RWPE1 (cell line): Measurements from ENCODE around the gene MAD2L1BP.

Experiments
- CTCF ChIA-PET: fragments of 350-600 bp; sonication (Branson Sonifier 250); formaldehyde crosslinking; extraction: SDS; loops from one replicate; lab custom pipeline; 2021; lab: Yijun Ruan, JAX
- POLR2A ChIA-PET: fragments of 400-600 bp; formaldehyde crosslinking; extraction: SDS; loops from one replicate; lab custom pipeline; 2020; ENCODE audit warnings: antibody characterized with exemption; ENCODE audit not compliant: low non-redundant PET; lab: Yijun Ruan, JAX
- DNase-seq: peaks from one replicate; pipeline ENCODE4 v3.0.0; 2012; ENCODE audit warnings: low spot score
- H3K27ac ChIP-seq: fragments of 450-650 bp; 2 replicates; pipeline ENCODE4 v1.5.1; 2017
- TF ChIP-seq, protein P1 (sequence below): fragments of 450-650 bp; conservative IDR thresholded peaks from 2 replicates; pipeline ENCODE4 v1.5.1; 2017; ENCODE audit warnings: low read depth, mild to moderate bottlenecking

The MAD2L1BP gene

DNA sequence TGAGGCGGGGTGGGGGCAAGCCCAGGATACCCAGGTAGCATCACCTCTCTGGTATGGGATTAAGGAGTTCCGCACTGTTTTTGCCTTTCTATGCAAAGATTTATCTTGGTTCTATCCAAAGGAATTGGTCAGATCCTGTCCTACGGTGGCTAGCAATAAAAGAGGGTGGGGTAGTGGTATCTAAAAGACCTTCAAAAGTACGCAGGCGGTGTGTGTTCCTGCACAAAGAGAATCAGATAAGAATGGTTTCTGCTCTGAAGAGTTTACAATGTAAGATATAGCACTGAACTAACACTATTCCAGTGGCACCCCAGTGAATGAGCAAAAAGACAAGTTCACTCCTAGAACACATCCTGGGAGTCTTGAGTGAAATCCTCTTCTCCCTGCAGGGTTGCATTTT lies 45.7 kb downstream of the MAD2L1BP start:
- DNase-seq, result no peak
- TF ChIP-seq, protein P1, sequence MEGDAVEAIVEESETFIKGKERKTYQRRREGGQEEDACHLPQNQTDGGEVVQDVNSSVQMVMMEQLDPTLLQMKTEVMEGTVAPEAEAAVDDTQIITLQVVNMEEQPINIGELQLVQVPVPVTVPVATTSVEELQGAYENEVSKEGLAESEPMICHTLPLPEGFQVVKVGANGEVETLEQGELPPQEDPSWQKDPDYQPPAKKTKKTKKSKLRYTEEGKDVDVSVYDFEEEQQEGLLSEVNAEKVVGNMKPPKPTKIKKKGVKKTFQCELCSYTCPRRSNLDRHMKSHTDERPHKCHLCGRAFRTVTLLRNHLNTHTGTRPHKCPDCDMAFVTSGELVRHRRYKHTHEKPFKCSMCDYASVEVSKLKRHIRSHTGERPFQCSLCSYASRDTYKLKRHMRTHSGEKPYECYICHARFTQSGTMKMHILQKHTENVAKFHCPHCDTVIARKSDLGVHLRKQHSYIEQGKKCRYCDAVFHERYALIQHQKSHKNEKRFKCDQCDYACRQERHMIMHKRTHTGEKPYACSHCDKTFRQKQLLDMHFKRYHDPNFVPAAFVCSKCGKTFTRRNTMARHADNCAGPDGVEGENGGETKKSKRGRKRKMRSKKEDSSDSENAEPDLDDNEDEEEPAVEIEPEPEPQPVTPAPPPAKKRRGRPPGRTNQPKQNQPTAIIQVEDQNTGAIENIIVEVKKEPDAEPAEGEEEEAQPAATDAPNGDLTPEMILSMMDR, result no peak
- no peak overlapping the region for H3K27ac ChIP-seq
- ChIA-PET POLR2A (no interaction called here), CTCF (interaction anchor here (0.6 to 2.8 kb wide), 3 partner anchors 14 to 41 kb away, joined by 3 to 9 read pairs (median 5); no protein-coding TSS in a partner anchor)

DNA sequence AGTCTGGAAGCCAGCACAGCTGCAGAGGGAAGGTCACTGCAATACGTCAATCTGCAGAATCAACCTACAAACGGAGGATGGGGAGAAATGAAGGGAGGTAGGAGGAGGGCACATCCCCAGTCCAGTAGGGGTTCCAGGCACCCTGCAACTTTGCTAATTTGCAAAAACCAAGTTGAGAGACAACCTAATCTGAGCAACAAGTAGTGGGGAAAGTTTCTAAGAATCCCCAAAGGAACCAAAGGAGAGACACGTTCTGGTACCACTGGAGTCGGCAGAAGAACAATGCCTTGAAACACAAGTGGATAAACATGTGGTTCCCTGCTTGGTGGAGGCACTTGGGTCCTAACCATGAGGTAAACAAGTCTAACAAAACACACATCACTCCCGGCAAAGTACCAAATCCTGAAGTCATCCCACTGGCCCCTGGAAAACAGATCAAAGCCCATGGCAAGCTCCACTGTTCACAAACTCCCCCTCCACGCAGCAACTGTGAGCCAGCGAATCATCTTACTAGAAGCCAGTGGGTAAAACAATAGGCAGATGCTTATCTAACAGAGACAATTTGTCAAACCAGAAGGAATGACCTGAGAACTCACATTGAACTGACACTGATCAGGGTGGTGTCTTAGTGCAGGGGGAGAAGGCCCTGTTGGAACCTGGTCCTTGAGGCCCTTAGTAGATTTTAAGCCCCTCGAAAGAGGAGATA lies 47.2 kb downstream of the MAD2L1BP start:
- ChIA-PET POLR2A (no interaction called here), CTCF (interaction anchor here (2.8 kb wide), 1 partner anchor 15 kb away, joined by 9 read pairs; no protein-coding TSS in a partner anchor)
- no peak overlapping the region for H3K27ac ChIP-seq
- no peak for DNase-seq
- TF ChIP-seq, protein P1, result no peak

DNA sequence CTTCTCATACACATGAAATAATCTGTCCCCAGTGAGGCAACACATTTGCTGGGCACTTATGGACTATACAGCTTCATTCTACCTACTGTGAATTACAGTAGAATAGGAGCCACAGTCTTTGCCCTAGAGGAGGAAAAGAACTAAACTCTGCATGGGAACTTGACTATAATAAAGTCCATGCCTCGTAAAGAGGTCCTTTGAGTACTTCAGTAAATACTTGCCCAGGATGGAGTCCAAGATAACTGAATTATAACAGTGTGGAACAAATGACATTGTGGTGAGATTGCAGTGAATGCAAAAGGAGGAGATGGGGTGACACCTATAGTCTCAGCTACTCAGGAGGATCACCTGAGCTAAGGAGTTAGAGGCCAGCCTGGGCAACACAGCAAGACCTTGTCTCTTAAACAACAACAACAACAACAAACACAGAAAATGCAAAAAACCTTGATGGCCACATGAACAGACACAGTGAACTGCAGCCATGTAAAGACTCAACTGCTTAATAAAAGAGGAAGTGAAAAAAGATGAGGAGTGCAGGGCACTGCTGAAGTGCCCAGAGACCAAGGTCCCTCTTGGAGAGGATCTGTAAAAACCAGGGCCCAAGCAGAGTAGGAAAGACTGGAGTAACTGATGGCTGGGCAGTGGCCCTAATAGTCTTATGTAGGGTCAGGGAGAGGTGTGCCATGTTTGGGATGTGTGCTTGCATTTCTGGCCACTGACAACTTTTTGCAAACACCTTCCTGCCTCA lies 48.2 kb downstream of the MAD2L1BP start:
- ChIA-PET CTCF (no interaction called here), POLR2A (no interaction called here)
- DNase-seq, result no peak
- no peak overlapping the region for H3K27ac ChIP-seq
- TF ChIP-seq, protein P1, result no peak

DNA sequence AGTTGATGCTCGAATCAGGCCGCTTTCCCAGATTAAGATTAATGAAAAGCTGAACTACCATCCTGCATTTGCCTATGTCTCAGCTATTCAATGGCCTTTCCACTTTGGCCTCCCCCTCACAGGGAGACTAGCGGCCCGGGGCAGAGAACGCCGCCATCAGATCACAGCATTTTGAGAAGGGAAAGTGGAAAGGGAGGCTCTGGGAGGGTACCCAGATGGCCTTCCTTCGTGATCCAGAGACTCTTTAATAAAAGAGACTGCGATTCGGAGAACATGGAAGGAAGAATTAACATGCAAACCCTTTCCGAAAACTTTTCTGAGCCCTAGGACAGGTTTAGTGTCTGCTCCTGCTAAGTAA lies 51.4 kb downstream of the MAD2L1BP start:
- ChIA-PET POLR2A (interaction anchor here (0.7 kb wide), 1 partner anchor 34 kb away, joined by 3 read pairs; no protein-coding TSS in a partner anchor), CTCF (interaction anchor here (1.0 to 1.1 kb wide), 2 partner anchors 20 to 79 kb away, joined by 3 to 5 read pairs; no protein-coding TSS in a partner anchor)
- peak overlapping the region; percentile 83 for H3K27ac ChIP-seq
- no peak for DNase-seq
- TF ChIP-seq, protein P1, result no peak

DNA sequence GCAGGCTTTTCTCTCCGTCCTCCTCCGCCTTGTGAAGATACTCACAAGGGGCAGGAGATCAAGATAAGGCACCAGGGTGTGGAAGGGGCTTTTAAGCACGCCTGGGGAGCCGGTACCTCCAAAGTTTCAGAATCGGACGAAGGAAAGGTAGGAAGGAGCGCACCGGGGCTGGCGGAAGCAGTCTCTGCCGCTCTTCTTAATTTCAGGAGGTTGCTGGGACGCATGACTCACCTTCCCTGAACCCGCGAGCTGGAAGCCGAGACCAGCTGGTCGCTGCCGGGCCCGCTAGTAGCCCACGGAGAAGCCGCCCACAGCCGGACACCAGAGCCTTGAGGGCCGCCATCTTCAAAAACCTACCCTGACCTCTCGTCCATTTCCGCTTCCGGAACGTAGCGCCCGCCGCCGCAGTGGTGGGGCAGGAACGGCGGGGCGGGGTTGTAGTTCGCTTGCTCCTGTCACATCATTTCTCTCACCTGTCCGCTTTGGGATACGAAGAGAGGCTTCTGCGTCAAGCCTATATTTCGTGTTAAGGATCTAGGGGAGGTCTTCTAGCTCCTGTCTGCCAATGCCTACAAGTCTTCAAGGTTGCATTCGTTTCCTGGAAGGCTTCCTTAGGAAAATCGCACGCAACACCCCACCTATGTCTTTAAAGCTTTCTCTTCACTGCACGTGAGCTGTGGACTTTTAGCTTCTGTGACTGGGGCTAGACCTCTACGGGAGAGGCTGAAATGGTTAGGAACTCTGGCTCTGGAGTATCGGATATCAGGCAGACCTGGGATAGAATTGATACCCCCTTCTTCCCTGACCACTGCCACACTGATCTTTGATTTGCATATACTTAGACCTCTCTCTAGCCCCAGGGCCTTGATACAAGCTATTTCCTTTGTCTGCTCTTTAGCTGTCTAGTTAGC lies 52.1 kb downstream of the MAD2L1BP start, which contains the start of gene MRPS18A:
TSS of gene MRPS18A (minus strand) at position 355 of the 911 bp plus-strand sequence. CDS start at position 343, 12 bp downstream.
- ChIA-PET POLR2A (interaction anchor here (0.6 to 1.1 kb wide), 3 partner anchors 21 to 83 kb away, joined by 3 to 5 read pairs (median 3); partner anchors contain the start of gene VEGFA), CTCF (interaction anchor here (0.6 to 1.1 kb wide), 4 partner anchors 20 to 85 kb away, joined by 3 to 5 read pairs (median 3); partner anchors contain the start of gene VEGFA)
- peak within 1 kb of the TSS; percentile 83 for H3K27ac ChIP-seq

More for the DNA sequence above, 52.1 kb downstream of the MAD2L1BP start, which contains the start of gene MRPS18A:
- TF ChIP-seq, protein P1, result no peak
- peak; percentile 87 for DNase-seq
